Measurements from ENCODE around the gene RPAIN.
"Not testable (repeated sequence)": the region's sequence is repeated elsewhere in the genome, so short reads cannot be mapped to it uniquely, and the experiment has no call there.

The RPAIN gene

GRCh38 chr17:5430413-5430999 lies 10.5 kb downstream of the RPAIN start:
- DNase-seq (ENCODE audit: low read depth), result no peak

GRCh38 chr17:5431234-5431633 lies 11.3 kb downstream of the RPAIN start:
- not testable (repeated sequence) for DNase-seq (ENCODE audit: low read depth)

GRCh38 chr17:5431949-5432556 lies 12.1 kb downstream of the RPAIN start:
- no peak for DNase-seq (ENCODE audit: low read depth)

GRCh38 chr17:5434984-5435383 lies 15.0 kb downstream of the RPAIN start:
- DNase-seq (ENCODE audit: low read depth), result no peak

- DNase-seq (ENCODE audit: low read depth), result not testable (repeated sequence)
These were observed 15.9 kb downstream of the RPAIN start for GRCh38 chr17:5435781-5436315.

- no peak for DNase-seq (ENCODE audit: low read depth)
These were observed 17.8 kb downstream of the RPAIN start for GRCh38 chr17:5437721-5438317.

GRCh38 chr17:5438716-5439445 lies 18.9 kb downstream of the RPAIN start, which contains the start of gene C1QBP:
Gene C1QBP, minus strand, starts transcription at chr17:5439155. Its CDS starts 82 bp downstream, at chr17:5439073.
- DNase-seq (ENCODE audit: low read depth), result peak; percentile 88

GRCh38 chr17:5439446-5439764 lies 19.4 kb downstream of the RPAIN start:
- no peak for DNase-seq (ENCODE audit: low read depth)

GRCh38 chr17:5443728-5444127 lies 23.7 kb downstream of the RPAIN start:
- DNase-seq (ENCODE audit: low read depth), result no peak

GRCh38 chr17:5444209-5444608 lies 24.2 kb downstream of the RPAIN start:
- DNase-seq (ENCODE audit: low read depth), result no peak

- no peak for DNase-seq (ENCODE audit: low read depth)
These were observed 26.8 kb downstream of the RPAIN start for GRCh38 chr17:5446786-5447185.

- no peak for DNase-seq (ENCODE audit: low read depth)
These were observed 44.9 kb downstream of the RPAIN start for GRCh38 chr17:5464717-5465507.

- DNase-seq (ENCODE audit: low read depth), result no peak
These were observed 46.3 kb downstream of the RPAIN start for GRCh38 chr17:5466295-5466694.

- DNase-seq (ENCODE audit: low read depth), result no peak
These were observed 47.4 kb downstream of the RPAIN start for GRCh38 chr17:5467416-5467815.

GRCh38 chr17:5468075-5468473 lies 48.1 kb downstream of the RPAIN start:
- no peak for DNase-seq (ENCODE audit: low read depth)

GRCh38 chr17:5472511-5472910 lies 52.5 kb downstream of the RPAIN start:
- no peak for DNase-seq (ENCODE audit: low read depth)

GRCh38 chr17:5473906-5474305 lies 53.9 kb downstream of the RPAIN start:
- no peak for DNase-seq (ENCODE audit: low read depth)

GRCh38 chr17:5478992-5479391 lies 59.0 kb downstream of the RPAIN start:
- DNase-seq (ENCODE audit: low read depth), result no peak

- no peak for DNase-seq (ENCODE audit: low read depth)
These were observed 61.0 kb downstream of the RPAIN start for GRCh38 chr17:5480962-5481361.

GRCh38 chr17:5481451-5481850 lies 61.5 kb downstream of the RPAIN start:
- DNase-seq (ENCODE audit: low read depth), result no peak

Measured in activated T-helper 9 cell treated with anti-CD3 and anti-CD28 coated beads, Interleukin-2, amount 50 U/mL, for 16 hours (primary cell).